Measurements from ENCODE around the gene APBA1. TPM values are rescaled to one million over a fixed set of nuclear protein-coding genes. Genes with fewer than 3 reads are reported as not detected.
"Not testable (repeated sequence)": the region's sequence is repeated elsewhere in the genome, so short reads cannot be mapped to it uniquely, and the experiment has no call there.

Gene APBA1
- total RNA-seq, 1 donor from 2014 or later: under 0.01 TPM

- no peak for TF ChIP-seq CTCF (IDR thresholded peaks at IDR 0.05; ENCODE audit: insufficient read depth, low read length, severe bottlenecking)
- H3K4me3 ChIP-seq (ENCODE audit: low read depth, low read length): no peak overlapping the region
- peak; percentile 57 for DNase-seq (ENCODE audit: low read depth)
- FAIRE-seq: no peak
- H3K36me3 ChIP-seq (ENCODE audit: control insufficient read depth, insufficient read depth, low read length): no peaks in the 10 kb centered on the region
- H3K27me3 ChIP-seq (ENCODE audit: control insufficient read depth, insufficient read depth, low read length): no peaks in the 10 kb centered on the region
These were observed 229.0 kb downstream of the APBA1 start for GRCh38 chr9:69443178-69443577.

GRCh38 chr9:69442486-69442885, 229.7 kb downstream of the APBA1 start:
- no peak for TF ChIP-seq CTCF (IDR thresholded peaks at IDR 0.05; ENCODE audit: insufficient read depth, low read length, severe bottlenecking)
- Histone ChIP-seq H3K4me3 (ENCODE audit: low read depth, low read length) (no peak overlapping the region), H3K27me3 (ENCODE audit: control insufficient read depth, insufficient read depth, low read length) (no peaks in the 10 kb centered on the region), H3K36me3 (ENCODE audit: control insufficient read depth, insufficient read depth, low read length) (no peaks in the 10 kb centered on the region)
- DNase-seq (ENCODE audit: low read depth): no peak
- no peak for FAIRE-seq

- not testable (repeated sequence) for DNase-seq (ENCODE audit: low read depth); H3K36me3 ChIP-seq (ENCODE audit: control insufficient read depth, insufficient read depth, low read length); FAIRE-seq; H3K27me3 ChIP-seq (ENCODE audit: control insufficient read depth, insufficient read depth, low read length); H3K4me3 ChIP-seq (ENCODE audit: low read depth, low read length)
These were observed 231.8 kb downstream of the APBA1 start for GRCh38 chr9:69440254-69440955.

- not testable (repeated sequence) for H3K4me3 ChIP-seq (ENCODE audit: low read depth, low read length); H3K27me3 ChIP-seq (ENCODE audit: control insufficient read depth, insufficient read depth, low read length); H3K36me3 ChIP-seq (ENCODE audit: control insufficient read depth, insufficient read depth, low read length); DNase-seq (ENCODE audit: low read depth); FAIRE-seq
These were observed 232.5 kb downstream of the APBA1 start for GRCh38 chr9:69439654-69440053.

- no peak for TF ChIP-seq CTCF (IDR thresholded peaks at IDR 0.05; ENCODE audit: insufficient read depth, low read length, severe bottlenecking)
- FAIRE-seq (no peak), DNase-seq (ENCODE audit: low read depth) (no peak)
- no peak overlapping the region for H3K4me3 ChIP-seq (ENCODE audit: low read depth, low read length)
- no peaks in the 10 kb centered on the region for H3K36me3 ChIP-seq (ENCODE audit: control insufficient read depth, insufficient read depth, low read length)
- no peaks in the 10 kb centered on the region for H3K27me3 ChIP-seq (ENCODE audit: control insufficient read depth, insufficient read depth, low read length)
These were observed 238.2 kb downstream of the APBA1 start for GRCh38 chr9:69433968-69434367.

GRCh38 chr9:69433392-69433791, 238.8 kb downstream of the APBA1 start:
- TF ChIP-seq CTCF (IDR thresholded peaks at IDR 0.05; ENCODE audit: insufficient read depth, low read length, severe bottlenecking): no peak
- DNase-seq (ENCODE audit: low read depth) (peak; percentile 88), FAIRE-seq (no peak)
- H3K36me3 ChIP-seq (ENCODE audit: control insufficient read depth, insufficient read depth, low read length): no peaks in the 10 kb centered on the region
- H3K27me3 ChIP-seq (ENCODE audit: control insufficient read depth, insufficient read depth, low read length): no peaks in the 10 kb centered on the region
- H3K4me3 ChIP-seq (ENCODE audit: low read depth, low read length): no peak overlapping the region

- H3K27me3 ChIP-seq (ENCODE audit: control insufficient read depth, insufficient read depth, low read length): no peaks in the 10 kb centered on the region
- no peak for DNase-seq (ENCODE audit: low read depth)
- no peaks in the 10 kb centered on the region for H3K36me3 ChIP-seq (ENCODE audit: control insufficient read depth, insufficient read depth, low read length)
- no peak overlapping the region for H3K4me3 ChIP-seq (ENCODE audit: low read depth, low read length)
- TF ChIP-seq CTCF (IDR thresholded peaks at IDR 0.05; ENCODE audit: insufficient read depth, low read length, severe bottlenecking): no peak
- no peak for FAIRE-seq
These were observed 239.5 kb downstream of the APBA1 start for GRCh38 chr9:69432623-69433022.

All from bronchial epithelial cell (primary cell).